Measurements from ENCODE around the gene EMC6.

The EMC6 gene

GRCh38 chr17:3668279-3669084 is at the start of gene EMC6, which contains the start of gene TAX1BP3:
Gene EMC6, plus strand, starts transcription at chr17:3668812. Its CDS starts 335 bp downstream, at chr17:3669147.
Gene TAX1BP3, minus strand, starts transcription at chr17:3668578. Its CDS starts 52 bp downstream, at chr17:3668526.
- peak; percentile 94 for ATAC-seq

- no peak for ATAC-seq
Measured at GRCh38 chr17:3621146-3621720, 47.4 kb upstream of the EMC6 start.

DNA sequence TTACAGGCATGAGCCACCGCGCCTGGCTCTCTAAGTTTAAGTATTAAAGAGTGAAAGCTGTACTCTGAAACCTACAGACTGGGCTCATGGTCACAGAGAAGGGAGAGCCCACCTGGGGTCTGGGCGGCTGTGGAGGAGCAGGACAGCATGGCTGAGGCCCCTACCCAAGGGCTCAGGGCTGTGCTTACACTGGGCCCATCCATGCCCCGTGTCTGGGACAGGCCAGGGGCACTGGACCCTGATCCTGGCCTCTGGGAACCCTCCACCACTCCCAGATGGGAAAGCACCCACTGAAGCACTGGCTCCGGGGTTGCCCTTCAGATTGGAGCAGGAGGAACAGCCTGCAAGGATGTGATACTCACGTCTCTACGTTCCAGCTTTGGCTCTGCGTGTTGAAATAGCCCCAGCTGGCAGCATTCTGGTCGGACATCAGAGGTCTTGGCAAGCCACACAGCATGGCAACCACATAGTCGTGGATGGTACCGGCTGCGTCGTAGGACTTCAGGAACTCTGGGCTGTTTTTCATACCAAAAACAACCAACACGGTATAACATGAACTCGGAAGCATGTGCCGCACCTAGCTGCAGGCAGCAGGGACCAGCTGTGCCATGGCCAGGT is 45.5 kb upstream of the EMC6 start:
- no peak for ATAC-seq

DNA sequence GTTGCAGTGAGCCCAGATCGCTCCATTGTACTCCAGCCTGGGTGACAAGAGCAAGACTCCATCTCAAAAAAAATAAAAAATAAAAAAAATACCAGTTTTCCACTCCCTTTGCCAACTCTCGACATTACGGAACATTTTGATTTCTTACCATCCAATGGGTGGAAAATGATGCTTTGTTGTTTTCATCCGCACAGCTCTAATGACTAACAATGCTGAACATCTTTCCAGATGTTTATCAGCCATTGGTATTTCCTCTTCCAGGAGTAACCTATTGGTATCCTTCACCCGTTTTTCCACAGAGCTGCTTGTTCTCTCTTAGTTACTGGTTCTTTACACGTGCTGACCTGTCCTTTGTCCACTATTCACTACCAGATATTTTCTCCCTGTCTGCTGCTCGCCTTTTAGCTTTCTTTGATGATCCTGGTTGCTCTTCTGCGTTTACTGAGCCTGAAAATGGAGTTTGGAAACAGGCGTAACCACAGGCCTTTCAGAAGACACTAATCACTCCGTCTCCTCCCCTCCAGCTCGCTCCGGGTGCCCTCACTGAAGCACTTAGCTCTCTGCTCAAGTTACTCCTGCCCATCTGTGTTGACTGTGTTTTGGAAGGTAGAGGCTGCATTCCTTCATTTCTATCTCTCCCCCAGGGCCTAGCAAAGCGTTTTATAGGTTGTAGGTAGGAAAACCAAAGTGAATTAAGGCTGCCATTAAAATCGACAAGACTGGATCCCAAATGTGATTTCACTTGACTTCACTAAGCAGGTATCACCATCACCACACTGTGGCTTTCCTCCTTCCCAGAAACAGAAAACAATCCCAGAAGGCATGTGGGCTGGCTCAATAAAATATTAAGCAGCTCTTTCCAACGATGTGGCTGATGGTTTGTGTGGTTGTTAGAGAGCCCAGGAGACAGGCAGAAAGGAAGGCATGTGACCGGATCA is 41.5 kb upstream of the EMC6 start:
- no peak for ATAC-seq

- no peak for ATAC-seq
Measured at GRCh38 chr17:3627769-3628167, 40.8 kb upstream of the EMC6 start.

DNA sequence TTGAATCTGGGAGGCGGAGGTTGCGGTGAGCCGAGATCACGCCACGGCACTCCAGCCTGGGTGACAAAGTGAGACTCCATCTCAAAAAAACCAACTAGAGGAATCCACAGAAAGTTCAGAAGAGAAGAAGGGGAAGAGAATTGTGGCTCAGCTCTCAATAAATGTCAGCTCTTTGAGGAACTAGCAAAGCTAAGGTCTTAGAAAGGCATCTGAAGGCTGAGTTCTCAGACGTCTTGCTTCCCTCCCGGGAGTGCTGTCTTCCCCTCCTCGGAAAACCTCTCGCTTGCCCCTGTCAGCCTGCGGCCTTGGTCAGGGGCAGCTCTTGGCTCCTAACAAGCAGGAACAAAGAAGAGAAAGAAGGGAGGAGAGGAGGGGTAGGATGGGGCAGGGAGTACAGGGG is 37.8 kb upstream of the EMC6 start:
- ATAC-seq = no peak

DNA sequence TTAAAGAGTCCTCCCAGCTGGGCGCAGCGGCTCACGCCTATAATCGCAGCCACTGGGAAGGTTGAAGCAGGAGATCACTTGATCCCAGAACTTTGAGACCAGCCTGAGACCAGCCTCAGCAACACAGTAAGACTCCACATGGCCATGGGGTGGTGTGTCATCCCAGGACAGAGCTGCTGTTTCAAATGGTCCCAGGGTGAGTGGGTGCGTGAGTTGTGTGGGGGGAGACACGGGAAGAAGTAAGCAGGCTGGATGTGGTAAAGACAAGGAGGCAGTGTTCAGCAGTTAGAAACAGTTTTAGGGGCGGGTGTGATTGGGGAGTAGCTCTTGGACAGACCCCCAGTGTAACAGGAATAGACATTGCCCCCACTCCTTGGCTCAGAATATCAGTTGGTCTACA is 36.3 kb upstream of the EMC6 start:
- ATAC-seq = no peak

DNA sequence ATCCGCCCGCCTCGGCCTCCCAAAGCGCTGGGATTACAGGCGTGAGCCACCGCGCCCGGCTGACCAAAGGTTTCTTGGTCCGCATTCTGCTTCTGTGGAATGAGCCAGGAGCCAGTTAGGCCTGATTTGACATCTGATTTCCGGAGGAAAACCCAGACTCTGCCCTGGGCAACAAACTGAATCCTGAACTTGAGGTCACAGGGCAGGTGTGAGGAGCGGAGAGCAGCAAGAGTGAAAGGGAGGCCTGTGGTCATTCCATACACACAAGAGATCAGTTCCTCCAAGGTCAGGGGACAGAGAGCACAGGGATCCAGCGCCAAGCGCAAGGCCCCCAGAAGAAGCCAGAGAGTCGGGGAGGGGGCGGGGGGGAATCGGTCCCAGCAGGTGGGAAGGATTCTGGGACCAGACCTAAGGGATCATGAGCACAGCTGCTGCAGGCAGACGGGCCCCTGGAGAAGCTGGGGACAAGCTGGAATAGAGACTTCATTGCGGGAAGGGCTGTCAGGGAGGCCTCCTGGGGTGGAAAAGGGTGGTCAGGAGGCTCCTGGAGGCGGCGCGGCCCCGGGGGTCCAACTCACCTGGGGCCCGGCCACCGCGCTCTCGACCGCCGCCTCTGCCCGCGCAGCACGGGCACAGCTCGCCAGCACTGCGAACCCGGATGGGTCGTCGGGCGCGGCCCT is 33.0 kb upstream of the EMC6 start:
- peak in 1 of 2 donors; percentile 15 for ATAC-seq

DNA sequence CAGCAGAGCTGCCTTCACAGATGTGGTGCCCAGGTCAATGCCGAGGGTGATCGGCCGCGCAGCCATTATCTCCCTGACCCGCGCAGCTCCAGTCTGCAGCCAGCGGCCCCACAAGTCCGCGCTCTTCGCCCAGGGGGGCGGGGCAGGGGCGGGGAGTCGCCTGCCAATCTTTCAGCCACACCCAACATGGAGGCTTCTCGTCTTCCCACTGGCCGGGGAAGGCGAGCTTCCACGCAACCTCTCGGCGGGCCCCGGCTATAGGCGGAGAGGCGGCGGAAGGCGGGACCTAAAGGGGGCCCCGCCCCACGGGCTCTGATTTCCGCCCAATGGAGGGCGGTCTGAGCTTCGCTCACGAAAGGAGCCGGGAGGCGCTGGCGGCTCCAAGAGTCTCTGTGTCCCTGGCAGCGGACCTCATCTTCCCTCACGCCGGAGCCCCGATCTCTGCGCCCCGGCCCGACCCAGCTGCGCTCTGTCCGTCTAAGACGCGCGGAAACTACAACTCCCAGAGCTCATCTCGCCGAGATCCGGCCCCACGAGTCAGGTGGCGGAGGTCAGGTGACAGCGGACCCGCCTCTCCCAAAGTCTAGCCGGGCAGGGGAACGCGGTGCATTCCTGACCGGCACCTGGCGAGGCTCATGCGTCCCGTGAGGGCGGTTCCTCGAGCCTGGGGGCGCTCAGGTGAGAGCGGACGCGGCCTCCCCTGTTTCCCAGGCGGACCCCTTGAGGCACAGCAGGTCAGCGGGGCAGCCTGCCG is 32.3 kb upstream of the EMC6 start, which contains the start of the genes CTNS and SHPK:
CTNS (plus strand) TSS at position 607 of the 754 bp plus-strand sequence. CDS start 3,447 bp downstream, outside the sequence.
SHPK (minus strand) TSS at position 97 of the 754 bp plus-strand sequence; CDS start at position 66, 31 bp downstream.
- peak; percentile 96 to 97 for ATAC-seq

- ATAC-seq = no peak
Measured at GRCh38 chr17:3636908-3637373, 31.7 kb upstream of the EMC6 start.

- ATAC-seq = peak; percentile 15 to 25
Measured at GRCh38 chr17:3639981-3640596, 28.5 kb upstream of the EMC6 start.

- no peak for ATAC-seq
Measured at GRCh38 chr17:3641014-3641413, 27.6 kb upstream of the EMC6 start.

GRCh38 chr17:3641717-3642486 is 26.7 kb upstream of the EMC6 start:
- ATAC-seq = no peak

- ATAC-seq = peak; percentile 36 to 54
Measured at GRCh38 chr17:3643889-3644349, 24.7 kb upstream of the EMC6 start.

DNA sequence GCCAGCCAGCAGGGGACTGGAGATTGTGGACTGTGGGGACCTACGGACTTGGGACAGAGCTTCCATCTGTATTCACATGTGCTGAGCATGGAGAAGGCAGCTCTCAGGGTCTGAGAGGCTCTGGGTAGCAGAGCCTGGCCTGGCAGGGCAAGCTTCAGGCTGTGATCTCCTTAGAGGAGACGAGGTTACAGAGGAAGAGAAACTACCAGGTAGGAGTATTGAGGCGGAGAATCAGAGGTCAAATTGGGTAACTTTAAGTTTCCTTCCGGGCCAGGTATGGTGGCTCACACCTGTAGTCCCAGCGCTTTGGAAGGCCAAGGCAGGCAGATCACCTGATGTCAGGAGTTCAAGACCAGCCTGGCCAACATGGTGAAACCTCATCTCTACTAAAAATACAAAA is 23.3 kb upstream of the EMC6 start:
- ATAC-seq = no peak

DNA sequence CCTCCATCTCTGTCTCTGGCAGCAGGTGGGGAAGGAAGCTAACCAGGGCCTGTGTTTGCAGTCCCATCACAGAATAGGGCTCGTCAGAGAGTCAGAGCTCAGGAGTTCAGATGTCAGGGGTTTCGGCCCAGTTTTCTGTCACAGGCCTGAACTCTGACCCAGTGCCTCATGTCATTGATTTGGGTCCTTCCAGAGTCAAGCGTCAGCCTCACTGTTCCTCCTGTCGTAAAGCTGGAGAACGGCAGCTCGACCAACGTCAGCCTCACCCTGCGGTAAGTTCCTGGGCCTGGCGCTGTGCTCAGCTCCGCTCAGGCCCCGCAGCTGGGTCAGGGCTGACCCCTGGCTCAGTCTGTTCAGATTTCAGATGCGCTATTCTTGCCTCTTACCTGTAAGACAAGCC is 21.4 kb upstream of the EMC6 start:
- no peak for ATAC-seq

GRCh38 chr17:3647769-3648555 is 20.6 kb upstream of the EMC6 start:
- peak; percentile 62 to 63 for ATAC-seq

DNA sequence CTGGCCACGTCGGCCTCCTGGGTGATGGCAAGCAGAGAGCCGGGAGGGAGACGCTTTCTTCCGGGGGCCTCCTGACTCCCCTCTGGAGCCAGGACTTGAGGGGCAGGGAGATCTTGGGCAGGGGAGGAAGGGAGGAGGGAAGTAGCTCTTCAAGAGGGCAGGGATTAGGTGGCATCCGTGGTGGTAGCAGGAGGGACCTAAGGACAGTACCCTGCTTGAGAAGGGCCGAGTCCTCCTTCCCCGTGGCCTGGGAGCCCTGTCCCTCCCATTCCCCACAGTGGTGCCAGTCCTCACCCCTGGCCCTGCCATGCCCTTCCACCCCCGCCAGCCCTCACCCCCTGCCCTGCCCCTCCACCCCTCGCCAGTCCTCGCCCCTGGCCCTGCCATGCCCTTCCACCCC is 12.8 kb upstream of the EMC6 start:
- no peak for ATAC-seq

- no peak for ATAC-seq
Measured at GRCh38 chr17:3656353-3656752, 12.3 kb upstream of the EMC6 start.
